GM21390 (cell line): ENCODE data around the gene STPG3.
A peak's percentile ranks its signal among the peaks of the same experiment; 100 is the strongest.
"Not testable (repeated sequence)": the region's sequence is repeated elsewhere in the genome, so short reads cannot be mapped to it uniquely, and the experiment has no call there.

Experiments used
- ATAC-seq: cut with Tn5 transposase; IDR thresholded peaks from one replicate; pipeline ENCODE4 v1.9.1; 2021; ENCODE audit not compliant: unreplicated experiment

Gene STPG3

GRCh38 chr9:137244486-137245449 is 6.3 kb upstream of the STPG3 start:
- no peak for ATAC-seq

DNA sequence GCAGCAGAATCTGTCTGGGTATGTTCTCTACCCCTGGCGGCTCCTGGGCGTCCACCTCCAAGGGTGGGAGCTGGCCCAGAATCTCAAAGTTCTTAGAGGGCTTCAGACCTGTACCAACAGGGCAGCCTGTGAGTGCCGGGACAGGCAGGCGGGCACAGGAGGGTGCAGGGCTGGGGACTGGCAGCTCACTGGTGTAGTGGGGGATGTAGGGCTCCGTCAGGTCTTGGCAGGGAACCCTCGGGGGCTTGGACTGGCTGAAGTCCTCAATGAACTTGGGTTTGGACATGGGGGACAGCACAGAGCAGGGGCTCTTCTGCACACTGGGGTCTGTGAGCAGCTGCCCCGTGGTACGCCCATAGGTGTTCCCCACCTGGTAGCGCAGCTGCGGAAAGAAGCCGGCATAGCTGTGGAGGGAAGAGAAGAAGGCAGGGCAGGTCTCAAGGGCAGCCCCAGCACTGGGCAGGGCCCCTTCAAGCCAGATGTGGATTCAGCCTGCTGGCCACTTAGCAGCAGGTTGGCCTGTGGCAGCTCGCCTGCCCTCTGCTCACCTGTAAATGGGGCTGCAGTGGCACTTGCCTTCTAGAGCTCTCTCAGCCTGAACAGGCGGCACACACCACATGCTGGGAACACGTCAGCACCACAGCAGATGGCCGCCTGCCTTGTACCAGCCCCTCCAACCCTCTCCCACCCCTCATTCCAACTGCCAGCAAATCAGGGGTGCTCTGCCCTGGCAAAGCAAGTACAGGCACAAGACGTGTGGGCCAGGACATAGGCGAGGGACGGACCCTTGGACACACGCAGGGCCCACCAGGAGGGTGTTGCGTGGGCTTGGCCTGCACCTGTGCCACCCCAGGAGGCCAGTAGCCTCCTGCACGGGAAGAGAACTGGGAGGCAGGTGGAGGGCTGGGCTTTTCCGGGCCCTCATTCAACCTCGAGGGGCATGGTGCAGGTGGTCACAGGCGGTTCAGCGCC is 5.3 kb upstream of the STPG3 start:
- ATAC-seq: no peak

GRCh38 chr9:137247135-137247915 is 3.8 kb upstream of the STPG3 start:
- ATAC-seq: no peak

DNA sequence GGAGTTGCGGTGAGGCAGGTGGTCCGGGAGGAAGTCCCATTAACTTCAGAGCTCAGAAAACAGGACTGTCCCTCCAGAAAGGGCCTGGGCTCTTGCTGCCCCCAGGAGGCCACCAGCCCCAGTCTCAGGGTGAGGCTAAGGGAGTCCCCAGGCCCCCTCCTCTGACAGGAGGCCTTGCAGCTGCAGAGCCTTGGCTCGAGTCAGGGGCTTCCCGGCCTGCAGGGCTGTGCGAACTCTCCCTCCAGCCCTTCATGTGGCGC is 3.2 kb upstream of the STPG3 start:
- no peak for ATAC-seq

DNA sequence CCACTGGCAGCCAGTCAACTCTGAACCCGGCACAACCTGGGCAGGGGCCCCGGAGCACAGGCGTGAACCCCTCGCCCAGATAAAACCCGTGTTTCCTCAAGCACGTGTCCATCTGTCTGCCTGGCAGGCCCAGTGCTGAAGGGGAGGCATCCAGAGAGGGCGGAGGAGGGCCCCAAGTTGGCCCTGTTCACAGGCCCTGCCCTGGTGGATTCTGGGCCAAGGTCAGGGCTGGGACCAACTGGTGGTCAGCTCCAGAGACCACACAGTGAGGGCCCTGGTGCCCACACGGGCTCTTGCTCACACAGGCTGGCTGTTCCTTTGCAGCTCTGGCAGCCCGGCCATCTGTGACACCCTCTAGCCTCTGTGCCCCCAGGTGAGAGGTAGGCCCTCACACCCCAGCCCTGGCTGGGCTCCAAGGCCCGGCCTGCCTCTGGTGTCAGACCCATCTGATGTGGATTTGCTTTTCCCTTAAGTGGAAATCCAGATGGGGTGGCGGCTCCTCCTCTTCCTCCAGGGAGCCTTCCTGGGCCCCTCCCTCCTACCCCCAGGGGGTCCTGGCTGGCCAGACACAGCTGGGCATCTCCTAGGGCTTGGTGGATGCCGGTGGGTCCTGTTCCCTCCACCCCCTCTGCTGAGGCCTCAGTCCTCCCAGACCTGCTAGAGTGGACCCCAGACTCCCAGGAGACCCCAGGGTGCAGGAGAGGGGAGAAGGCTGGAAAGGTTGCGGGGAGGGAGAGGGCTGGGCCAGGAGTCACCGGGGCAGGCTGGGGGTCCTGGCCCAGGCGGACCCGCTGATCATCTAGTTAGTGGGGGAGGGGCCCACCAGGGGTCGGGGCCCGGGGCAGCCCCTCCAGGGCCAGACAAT is 525 bp upstream of the STPG3 start:
- no peak for ATAC-seq

DNA sequence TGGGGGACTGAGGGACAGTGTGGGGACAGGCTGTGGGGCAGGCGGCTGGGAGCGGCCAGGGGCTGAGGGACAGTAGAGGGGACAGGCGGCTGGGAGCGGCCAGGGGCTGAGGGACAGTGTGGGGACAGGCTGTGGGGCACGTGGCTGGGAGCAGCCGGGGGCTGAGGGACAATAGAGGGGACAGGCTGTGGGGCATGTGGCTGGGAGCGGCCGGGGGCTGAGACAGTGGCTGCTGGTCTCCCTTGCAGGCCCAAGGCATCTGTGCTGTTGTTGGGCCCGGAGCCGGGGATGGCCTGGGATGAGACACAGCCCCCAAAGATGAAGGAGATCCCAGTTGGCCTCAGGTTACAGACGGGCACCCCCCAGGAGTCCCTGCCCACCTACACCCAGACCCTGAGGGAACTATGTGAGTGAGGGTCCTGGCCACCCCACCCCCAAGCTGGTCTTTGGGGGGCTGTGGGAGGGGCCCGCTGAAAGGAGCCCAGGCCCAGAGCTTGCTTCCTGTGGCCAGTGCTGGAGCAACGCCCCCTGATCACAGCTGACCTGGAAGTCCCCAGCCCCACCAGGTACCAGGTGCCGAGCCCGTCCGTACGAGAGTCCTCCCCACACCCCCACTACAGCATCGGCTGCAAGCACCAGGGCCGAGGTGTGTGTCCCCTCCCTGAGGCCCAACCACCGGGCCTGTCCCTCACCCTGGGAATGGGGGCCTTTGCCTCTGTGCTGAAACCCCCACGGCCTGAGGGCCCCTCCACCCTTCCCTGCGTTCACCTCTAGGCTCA is 593 bp downstream of the STPG3 start:
- ATAC-seq: no peak

- no peak for ATAC-seq
Observed at GRCh38 chr9:137252555-137253506, 1.7 kb downstream of the STPG3 start.

DNA sequence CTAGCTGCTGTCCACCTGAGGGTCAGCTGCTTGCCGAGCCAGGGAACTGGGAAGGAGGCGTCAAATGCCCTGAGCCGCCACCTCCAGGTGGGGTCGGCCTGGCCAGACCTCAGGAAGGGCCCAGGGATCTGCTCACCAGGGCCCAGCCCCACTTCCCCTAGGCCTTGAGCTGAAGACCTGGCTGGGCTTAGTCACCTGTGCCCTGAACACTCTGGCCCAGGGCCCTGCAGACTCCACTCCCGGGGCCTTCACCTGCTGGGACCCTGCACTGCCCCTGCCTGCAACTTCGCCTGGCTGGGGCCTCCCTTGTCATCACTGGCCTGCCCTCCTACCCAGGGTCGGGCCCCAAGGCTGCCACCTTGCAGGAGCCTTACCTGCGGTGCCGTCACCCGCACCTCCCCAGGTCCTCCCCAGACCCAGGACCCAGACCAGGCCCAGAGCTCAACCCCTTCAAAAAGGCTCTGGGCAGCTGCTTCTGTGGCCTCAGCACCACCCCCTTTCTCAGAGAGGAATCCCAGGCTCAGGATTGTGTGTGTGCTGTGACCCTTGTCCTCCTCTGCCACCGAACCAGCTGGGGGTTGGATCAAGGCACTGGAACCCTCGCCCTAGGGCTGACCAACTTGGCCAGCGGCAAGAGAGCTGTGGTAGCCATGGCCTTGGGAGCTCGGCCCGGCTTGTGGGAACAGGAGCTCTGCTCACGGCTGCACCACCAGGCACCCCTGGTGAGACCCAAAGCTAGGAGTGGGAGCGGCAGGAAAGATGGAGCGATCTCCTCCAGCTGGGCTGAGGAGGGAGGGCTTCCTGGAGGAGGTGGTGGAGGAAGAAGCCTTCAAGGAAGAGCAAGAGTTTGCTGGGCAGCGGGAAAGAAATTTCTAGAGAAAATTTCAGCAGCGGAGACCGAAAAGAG is 2.9 kb downstream of the STPG3 start:
- no peak for ATAC-seq

GRCh38 chr9:137254624-137255447 is 3.8 kb downstream of the STPG3 start, which contains the start of gene NELFB:
Gene NELFB (plus strand): TSS chr9:137255327.
- ATAC-seq: peak; percentile 74

- no peak for ATAC-seq
Observed at GRCh38 chr9:137255448-137256114, 4.5 kb downstream of the STPG3 start.

DNA sequence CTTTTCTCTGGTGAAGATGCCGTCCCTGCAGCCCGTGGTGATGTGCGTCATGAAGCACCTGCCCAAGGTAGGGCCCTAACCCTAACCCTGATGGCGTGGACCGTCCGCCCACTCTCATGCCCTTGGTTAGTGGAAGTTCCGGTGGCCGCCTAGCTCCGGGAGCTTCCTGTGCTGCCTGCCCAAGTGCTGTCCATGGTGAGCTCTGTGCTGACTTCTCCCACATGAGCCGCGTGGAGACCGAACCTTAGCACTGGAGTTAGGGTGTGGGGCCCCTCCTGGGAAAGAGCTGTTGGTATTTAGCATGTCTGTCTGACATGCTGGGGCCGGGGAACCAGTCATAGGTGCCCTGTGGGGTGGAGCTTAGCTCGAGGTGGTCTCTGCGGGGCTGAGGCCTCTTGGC is 5.3 kb downstream of the STPG3 start:
- ATAC-seq: no peak

- no peak for ATAC-seq
Observed at GRCh38 chr9:137256856-137257255, 5.8 kb downstream of the STPG3 start.

DNA sequence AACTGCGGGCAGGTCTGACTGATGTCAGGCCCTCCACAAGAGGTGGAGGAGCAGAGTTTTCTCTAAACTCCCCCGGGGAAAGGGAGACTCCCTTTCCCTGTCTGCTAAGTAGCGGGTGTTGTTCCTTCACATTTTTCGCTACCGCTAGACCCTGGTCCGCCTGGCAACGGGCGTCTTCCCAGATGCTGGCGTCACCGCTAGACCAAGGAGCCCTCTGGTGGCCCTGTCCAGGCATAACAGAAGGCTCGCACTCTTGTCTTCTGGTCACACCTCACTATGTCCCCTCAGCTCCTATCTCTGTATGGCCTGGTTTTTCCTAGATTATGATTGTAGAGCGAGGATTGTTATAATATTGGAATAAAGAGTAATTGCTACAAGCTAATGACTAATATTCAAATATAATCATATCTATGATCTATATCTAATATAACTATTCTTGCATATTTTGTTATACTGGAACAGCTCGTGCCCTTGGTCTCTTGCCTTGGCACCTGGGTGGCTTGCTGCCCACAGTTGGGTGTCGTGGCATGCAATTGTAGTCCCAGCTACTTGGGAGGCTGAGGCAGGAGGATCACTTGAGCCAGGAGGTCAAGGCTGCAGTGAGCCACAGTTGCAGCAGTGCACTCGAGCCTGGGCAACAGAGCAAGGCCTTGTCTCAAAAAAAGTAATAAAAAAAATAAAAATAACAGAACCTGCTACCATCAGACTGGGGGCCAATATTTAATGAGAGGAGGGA is 11.3 kb downstream of the STPG3 start:
- ATAC-seq: not testable (repeated sequence)

DNA sequence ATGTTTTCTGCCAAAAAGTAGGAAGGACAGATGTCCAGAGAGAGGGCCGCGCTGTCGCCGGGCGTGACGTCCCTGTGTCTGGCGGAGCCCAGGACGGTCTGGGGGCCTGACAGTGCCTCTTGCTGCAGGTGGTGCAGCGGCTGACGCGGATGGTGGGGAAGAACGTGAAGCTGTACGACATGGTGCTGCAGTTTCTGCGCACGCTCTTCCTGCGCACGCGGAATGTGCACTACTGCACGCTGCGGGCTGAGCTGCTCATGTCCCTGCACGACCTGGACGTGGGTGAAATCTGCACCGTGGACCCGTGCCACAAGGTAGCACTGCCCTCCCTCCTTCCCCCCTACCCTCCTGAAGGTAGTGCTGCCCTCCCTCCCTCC is 11.8 kb downstream of the STPG3 start:
- no peak for ATAC-seq

GRCh38 chr9:137263506-137263905 is 12.4 kb downstream of the STPG3 start:
- ATAC-seq: no peak
